Measurements from ENCODE around the gene PKP2. TPM values are rescaled to one million over a fixed set of nuclear protein-coding genes. Genes with fewer than 3 reads are reported as not detected.

PKP2 gene
- total RNA-seq, 2 experiments from 2014 or later = not detected

GRCh38 chr12:32870716-32871115, 25.9 kb downstream of the PKP2 start:
- H3K9me3 ChIP-seq (ENCODE audit: low read length) = no peaks in the 10 kb centered on the region
- ChIA-PET POLR2A (no interaction called here), CTCF (ENCODE audit: unreplicated experiment) (no interaction called here)
- TF ChIP-seq, protein P1, sequence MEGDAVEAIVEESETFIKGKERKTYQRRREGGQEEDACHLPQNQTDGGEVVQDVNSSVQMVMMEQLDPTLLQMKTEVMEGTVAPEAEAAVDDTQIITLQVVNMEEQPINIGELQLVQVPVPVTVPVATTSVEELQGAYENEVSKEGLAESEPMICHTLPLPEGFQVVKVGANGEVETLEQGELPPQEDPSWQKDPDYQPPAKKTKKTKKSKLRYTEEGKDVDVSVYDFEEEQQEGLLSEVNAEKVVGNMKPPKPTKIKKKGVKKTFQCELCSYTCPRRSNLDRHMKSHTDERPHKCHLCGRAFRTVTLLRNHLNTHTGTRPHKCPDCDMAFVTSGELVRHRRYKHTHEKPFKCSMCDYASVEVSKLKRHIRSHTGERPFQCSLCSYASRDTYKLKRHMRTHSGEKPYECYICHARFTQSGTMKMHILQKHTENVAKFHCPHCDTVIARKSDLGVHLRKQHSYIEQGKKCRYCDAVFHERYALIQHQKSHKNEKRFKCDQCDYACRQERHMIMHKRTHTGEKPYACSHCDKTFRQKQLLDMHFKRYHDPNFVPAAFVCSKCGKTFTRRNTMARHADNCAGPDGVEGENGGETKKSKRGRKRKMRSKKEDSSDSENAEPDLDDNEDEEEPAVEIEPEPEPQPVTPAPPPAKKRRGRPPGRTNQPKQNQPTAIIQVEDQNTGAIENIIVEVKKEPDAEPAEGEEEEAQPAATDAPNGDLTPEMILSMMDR (conservative IDR thresholded peaks at IDR 0.05; ENCODE audit: low read length) = no peak
- no peak for TF ChIP-seq EZH2phosphoT487 (IDR thresholded peaks at IDR 0.05; ENCODE audit: borderline replicate concordance, low read depth, low read length)
- no peaks in the 10 kb centered on the region for H3K4me1 ChIP-seq (ENCODE audit: insufficient read depth, low read length, poor library complexity, severe bottlenecking)
- DNase-seq (ENCODE audit: low spot score) = no peak
- H4K20me1 ChIP-seq (ENCODE audit: insufficient read depth, low read length) = no peaks in the 10 kb centered on the region
- H3K9me2 ChIP-seq (ENCODE audit: insufficient read depth, low read length) = no peaks in the 10 kb centered on the region
- intact Hi-C loops (cut with micrococcal nuclease; ENCODE audit: unreplicated experiment) = no loop called here
- no peak overlapping the region for H3K27ac ChIP-seq (ENCODE audit: low read depth, low read length, poor library complexity, severe bottlenecking)
- no peak overlapping the region for H3K4me2 ChIP-seq (ENCODE audit: low read length)
- no peaks in the 10 kb centered on the region for H3K36me3 ChIP-seq (ENCODE audit: insufficient read depth, low read length)
- no peak overlapping the region for H3K4me3 ChIP-seq (ENCODE audit: low read depth, low read length, poor library complexity, severe bottlenecking)
- no TSS peak for BruUV-seq (replicated peaks)
- H3K79me2 ChIP-seq (ENCODE audit: insufficient read depth, low read depth, low read length) = no peaks in the 10 kb centered on the region
- H2AFZ ChIP-seq (ENCODE audit: low read length) = no peak overlapping the region

- Histone ChIP-seq H3K4me2 (ENCODE audit: low read length) (no peak overlapping the region), H4K20me1 (ENCODE audit: insufficient read depth, low read length) (no peaks in the 10 kb centered on the region), H3K36me3 (ENCODE audit: insufficient read depth, low read length) (no peaks in the 10 kb centered on the region), H3K9me3 (ENCODE audit: low read length) (no peaks in the 10 kb centered on the region), H3K27ac (ENCODE audit: low read depth, low read length, poor library complexity, severe bottlenecking) (no peak overlapping the region), H3K79me2 (ENCODE audit: insufficient read depth, low read depth, low read length) (no peaks in the 10 kb centered on the region), H3K9me2 (ENCODE audit: insufficient read depth, low read length) (no peaks in the 10 kb centered on the region), H3K4me3 (ENCODE audit: low read depth, low read length, poor library complexity, severe bottlenecking) (no peak overlapping the region), H2AFZ (ENCODE audit: low read length) (no peak overlapping the region), H3K4me1 (ENCODE audit: insufficient read depth, low read length, poor library complexity, severe bottlenecking) (no peaks in the 10 kb centered on the region)
- ChIA-PET POLR2A (no interaction called here), CTCF (ENCODE audit: unreplicated experiment) (no interaction called here)
- intact Hi-C loops (cut with micrococcal nuclease; ENCODE audit: unreplicated experiment) = loop anchor here (5.0 kb wide), 1 partner anchor 52 kb away; no protein-coding TSS in a partner anchor
- no peak for DNase-seq (ENCODE audit: low spot score)
- no TSS peak for BruUV-seq (replicated peaks)
- no peak for TF ChIP-seq EZH2phosphoT487 (IDR thresholded peaks at IDR 0.05; ENCODE audit: borderline replicate concordance, low read depth, low read length)
- TF ChIP-seq, protein P1 (conservative IDR thresholded peaks at IDR 0.05; ENCODE audit: low read length) = no peak
Measured at GRCh38 chr12:32868885-32869284, 27.7 kb downstream of the PKP2 start.

- no peaks in the 10 kb centered on the region for H4K20me1 ChIP-seq (ENCODE audit: insufficient read depth, low read length)
- no peak overlapping the region for H2AFZ ChIP-seq (ENCODE audit: low read length)
- no peak for TF ChIP-seq EZH2phosphoT487 (IDR thresholded peaks at IDR 0.05; ENCODE audit: borderline replicate concordance, low read depth, low read length)
- TF ChIP-seq, protein P1 (conservative IDR thresholded peaks at IDR 0.05; ENCODE audit: low read length) = no peak
- POLR2A ChIA-PET = no interaction called here
- H3K9me3 ChIP-seq (ENCODE audit: low read length) = no peaks in the 10 kb centered on the region
- no peaks in the 10 kb centered on the region for H3K9me2 ChIP-seq (ENCODE audit: insufficient read depth, low read length)
- CTCF ChIA-PET (ENCODE audit: unreplicated experiment) = no interaction called here
- DNase-seq (ENCODE audit: low spot score) = no peak
- no peak overlapping the region for H3K4me3 ChIP-seq (ENCODE audit: low read depth, low read length, poor library complexity, severe bottlenecking)
- no peak overlapping the region for H3K4me2 ChIP-seq (ENCODE audit: low read length)
- H3K36me3 ChIP-seq (ENCODE audit: insufficient read depth, low read length) = no peaks in the 10 kb centered on the region
- BruUV-seq (replicated peaks) = no TSS peak
- H3K27ac ChIP-seq (ENCODE audit: low read depth, low read length, poor library complexity, severe bottlenecking) = no peak overlapping the region
- intact Hi-C loops (cut with micrococcal nuclease; ENCODE audit: unreplicated experiment) = loop anchor here (5.0 kb wide), 1 partner anchor 47 kb away; no protein-coding TSS in a partner anchor
- H3K79me2 ChIP-seq (ENCODE audit: insufficient read depth, low read depth, low read length) = no peaks in the 10 kb centered on the region
- H3K4me1 ChIP-seq (ENCODE audit: insufficient read depth, low read length, poor library complexity, severe bottlenecking) = no peaks in the 10 kb centered on the region
Measured at GRCh38 chr12:32864731-32865130, 31.8 kb downstream of the PKP2 start.

All from OCI-LY7 (cell line).